ENCODE measurements around the gene KCTD3.

The KCTD3 gene

GRCh38 chr1:215566556-215567490 is at the start of gene KCTD3:
KCTD3 (plus strand) TSS chr1:215567304; CDS start chr1:215567686, 382 bp downstream.
- peak within 1 kb of the TSS; percentile 81 for H3K4me3 ChIP-seq (ENCODE audit: control insufficient read depth, low read depth, low read length)
- TF ChIP-seq CTCF (conservative IDR thresholded peaks at IDR 0.05; ENCODE audit: control insufficient read depth, insufficient read depth, low read depth, low read length): no peak
- DNase-seq (ENCODE audit: low read depth): peak; percentile 72

GRCh38 chr1:215517441-215517891 is 49.6 kb upstream of the KCTD3 start:
- DNase-seq (ENCODE audit: low read depth): peak; percentile 69
- no peak overlapping the region for H3K4me3 ChIP-seq (ENCODE audit: control insufficient read depth, low read depth, low read length)
- TF ChIP-seq CTCF (conservative IDR thresholded peaks at IDR 0.05; ENCODE audit: control insufficient read depth, insufficient read depth, low read depth, low read length): peak; percentile 51

- no peak overlapping the region for H3K4me3 ChIP-seq (ENCODE audit: control insufficient read depth, low read depth, low read length)
- no peak for DNase-seq (ENCODE audit: low read depth)
- TF ChIP-seq CTCF (conservative IDR thresholded peaks at IDR 0.05; ENCODE audit: control insufficient read depth, insufficient read depth, low read depth, low read length): no peak
These were observed 48.5 kb upstream of the KCTD3 start for GRCh38 chr1:215518594-215518993.

- H3K4me3 ChIP-seq (ENCODE audit: control insufficient read depth, low read depth, low read length): no peak overlapping the region
- DNase-seq (ENCODE audit: low read depth): no peak
- TF ChIP-seq CTCF (conservative IDR thresholded peaks at IDR 0.05; ENCODE audit: control insufficient read depth, insufficient read depth, low read depth, low read length): no peak
These were observed 45.8 kb upstream of the KCTD3 start for GRCh38 chr1:215521279-215521678.

- H3K4me3 ChIP-seq (ENCODE audit: control insufficient read depth, low read depth, low read length): no peak overlapping the region
- peak; percentile 48 for DNase-seq (ENCODE audit: low read depth)
- peak; percentile 35 for TF ChIP-seq CTCF (conservative IDR thresholded peaks at IDR 0.05; ENCODE audit: control insufficient read depth, insufficient read depth, low read depth, low read length)
These were observed 43.8 kb upstream of the KCTD3 start for GRCh38 chr1:215523128-215523861.

GRCh38 chr1:215523906-215524305 is 43.2 kb upstream of the KCTD3 start:
- peak; percentile 77 for DNase-seq (ENCODE audit: low read depth)
- no peak overlapping the region for H3K4me3 ChIP-seq (ENCODE audit: control insufficient read depth, low read depth, low read length)
- no peak for TF ChIP-seq CTCF (conservative IDR thresholded peaks at IDR 0.05; ENCODE audit: control insufficient read depth, insufficient read depth, low read depth, low read length)
